Transverse colon (tissue), 4 donors: ENCODE data around the gene PPP1R2B. TPM values are rescaled to one million over a fixed set of nuclear protein-coding genes. Genes with fewer than 3 reads are reported as not detected.

Source experiments
- DNase-seq: peaks from one replicate; pipeline ENCODE4 v3.0.0-alpha.2; 2019
- H3K27ac ChIP-seq, 4 donors: fragments of 200-600 bp; sonication (generic); 2 replicates each; pipeline ENCODE4 v1.5.1; 2016 to 2018; ENCODE audit warnings: inconsistent platforms in 4 of 4
- H3K27me3 ChIP-seq: fragments of 200-600 bp; sonication (generic); 2 replicates; pipeline ENCODE4 v1.5.1; 2017; ENCODE audit warnings: inconsistent platforms
- H3K36me3 ChIP-seq, 4 donors: fragments of 200-600 bp; sonication (generic); 2 replicates each; pipeline ENCODE4 v1.5.1; 2017 to 2019; ENCODE audit warnings: inconsistent platforms in 4 of 4
- H3K4me1 ChIP-seq, 4 donors: fragments of 200-600 bp; sonication (generic); 2 replicates each; pipeline ENCODE4 v1.5.1; 2017 to 2020; ENCODE audit warnings: inconsistent platforms in 4 of 4
- H3K4me3 ChIP-seq, 4 donors: fragments of 200-600 bp; sonication (generic); 1 replicate in 1 of 4; 2 replicates in 3 of 4; pipeline versions ENCODE4 v1.5.1 to v1.6.1; 2017 to 2019; ENCODE audit warnings: inconsistent platforms in 4 of 4
- H3K9me3 ChIP-seq, 2 donors: fragments of 200-600 bp; sonication (generic); 2 replicates each; pipeline ENCODE4 v1.5.1; 2017 to 2019; ENCODE audit warnings: inconsistent platforms in 2 of 2
- CTCF ChIP-seq, 5 experiments: fragments of 200-600 bp in 3 of 5; fragments of 450-650 bp in 2 of 5; sonication (generic) in 3 of 5; IDR thresholded peaks; 1 replicate in 2 of 5; 2 replicates in 3 of 5; pipeline ENCODE4 v1.5.1; 2016 to 2017; ENCODE audit warnings: antibody characterized with exemption in 5 of 5, inconsistent platforms in 3 of 5, mild to moderate bottlenecking in 2 of 5, moderate library complexity in 1 of 5
- EP300 ChIP-seq: sonication (generic); formaldehyde crosslinking; IDR thresholded peaks from one replicate; pipeline ENCODE4 v1.6.1; 2017; ENCODE audit warnings: antibody characterized with exemption, low read depth
- POLR2A ChIP-seq: fragments of 450-650 bp; IDR thresholded peaks from one replicate; pipeline ENCODE4 v1.6.1; 2016; ENCODE audit warnings: antibody characterized with exemption, mild to moderate bottlenecking, moderate library complexity
- POLR2AphosphoS5 ChIP-seq, 3 donors: sonication (generic); formaldehyde crosslinking; IDR thresholded peaks; one replicate each; pipeline ENCODE4 v1.6.1; 2016; ENCODE audit warnings: antibody characterized with exemption in 3 of 3
- WGBS, 2 donors: methylation state at CpG; one replicate each; pipeline ENCODE4 v1.1.5; 2018; ENCODE audit warnings: low coverage in 1 of 2; 5-methylcytosine and 5-hydroxymethylcytosine counted together
- in situ Hi-C, 4 donors: fragments of 200-750 bp; cut with MboI; loops; one replicate each; pipeline versions ENCODE4 v1.15.0 to v1.15.1; 2017; ENCODE audit warnings: low sequenced_read_pairs in 3 of 4, low pct_ligation_motif_present in 1 of 4, low pct_unique_long_range_greater_than_20kb in 1 of 4
- intact Hi-C: fragments of 100-400 bp; cut with DNase I; formaldehyde crosslinking; loops from one replicate; pipeline ENCODE4 v1.15.1; 2023; ENCODE audit warnings: low total_unique reads
- total RNA-seq, 4 donors: library from RNA; depleted of rRNA; stranded (reverse); fragments of >200 nt; gene quantifications; one replicate each; pipeline ENCODE4 v1.1.0, GENCODE V29; 2016

The PPP1R2B gene
- total RNA-seq, result not detected

GRCh38 chr5:156850206-156850751 is at the start of gene PPP1R2B:
TSS of gene PPP1R2B (plus strand) at chr5:156850295. CDS start at chr5:156850563, 268 bp downstream.
- Histone ChIP-seq H3K4me3 (no peak within 1 kb of the TSS), H3K36me3 (no peaks in the 10 kb centered on the region), H3K27me3 (no peaks in the 10 kb centered on the region), H3K9me3 (peaks cover 0 to 8% of the 10 kb centered on the region in 2 donors), H3K27ac (no peak within 1 kb of the TSS), H3K4me1 (no peaks in the 10 kb centered on the region)
- 82 to 93% methylated on average over 3 to 44 of the region's 48 CpGs for WGBS, 2 donors
- in situ Hi-C loops, result no loop called here
- TF ChIP-seq POLR2A (no peak), POLR2AphosphoS5 (IDR thresholded peaks at IDR 0.05) (no peak), CTCF (IDR thresholded peaks at IDR 0.05) (no peak), EP300 (no peak)
- no peak for DNase-seq
- intact Hi-C loops, result no loop called here

- TF ChIP-seq CTCF (IDR thresholded peaks at IDR 0.05), result no peak
- TF ChIP-seq POLR2AphosphoS5 (IDR thresholded peaks at IDR 0.05), result no peak
- TF ChIP-seq POLR2A, result no peak
- no peak for TF ChIP-seq EP300
- in situ Hi-C loops, result loop anchor here in 3 of 4 donors (25.0 kb wide), 1 partner anchor 864 kb away; no protein-coding TSS in a partner anchor
Measured at GRCh38 chr5:156800929-156801328, 49.2 kb upstream of the PPP1R2B start.

GRCh38 chr5:156802501-156802900 is 47.6 kb upstream of the PPP1R2B start:
- Histone ChIP-seq H3K27me3 (no peaks in the 10 kb centered on the region), H3K36me3 (no peaks in the 10 kb centered on the region), H3K4me1 (peaks cover 0 to 9% (median 0%) of the 10 kb centered on the region in 4 donors), H3K9me3 (no peaks in the 10 kb centered on the region), H3K4me3 (no peak overlapping the region), H3K27ac (no peak overlapping the region)
- in situ Hi-C loops, result loop anchor here in 3 of 4 donors (25.0 kb wide), 1 partner anchor 865 kb away; no protein-coding TSS in a partner anchor
- WGBS, 2 donors, result 85 to 90% methylated on average over 4 to 5 of the region's 5 CpGs
- intact Hi-C loops, result no loop called here
- no peak for DNase-seq
- TF ChIP-seq CTCF (IDR thresholded peaks at IDR 0.05), result no peak
- no peak for TF ChIP-seq POLR2AphosphoS5 (IDR thresholded peaks at IDR 0.05)
- no peak for TF ChIP-seq EP300
- TF ChIP-seq POLR2A, result no peak

More at GRCh38 chr5:156800929-156801328, 49.2 kb upstream of the PPP1R2B start:
- WGBS, 2 donors, result 67 to 80% methylated on average over 3 of the region's 3 CpGs
- Histone ChIP-seq H3K4me3 (no peak overlapping the region), H3K36me3 (no peaks in the 10 kb centered on the region), H3K27me3 (no peaks in the 10 kb centered on the region), H3K27ac (no peak overlapping the region), H3K4me1 (peaks cover 0 to 9% (median 0%) of the 10 kb centered on the region in 4 donors), H3K9me3 (no peaks in the 10 kb centered on the region)
- intact Hi-C loops, result no loop called here
- no peak for DNase-seq

- Histone ChIP-seq H3K27ac (no peak overlapping the region), H3K4me1 (peaks cover 0 to 9% (median 0%) of the 10 kb centered on the region in 4 donors), H3K36me3 (no peaks in the 10 kb centered on the region), H3K4me3 (no peak overlapping the region), H3K27me3 (no peaks in the 10 kb centered on the region), H3K9me3 (no peaks in the 10 kb centered on the region)
- intact Hi-C loops (no loop called here), in situ Hi-C loops (loop anchor here in 3 of 4 donors (25.0 kb wide), 1 partner anchor 866 kb away; no protein-coding TSS in a partner anchor)
- 70 to 78% methylated on average over 2 of the region's 2 CpGs for WGBS, 2 donors
- no peak for TF ChIP-seq POLR2AphosphoS5 (IDR thresholded peaks at IDR 0.05)
- TF ChIP-seq CTCF (IDR thresholded peaks at IDR 0.05), result no peak
- no peak for TF ChIP-seq POLR2A
- TF ChIP-seq EP300, result no peak
- DNase-seq, result no peak
Measured at GRCh38 chr5:156803404-156803803, 46.7 kb upstream of the PPP1R2B start.
